Activated naive CD4-positive, alpha-beta T cell treated with anti-CD3 and anti-CD28 coated beads, Interleukin-2, amount 50 U/mL, for 24 hours (primary cell): ENCODE results near the gene NFXL1.

Source experiments
- H3K27ac Mint-ChIP-seq: one replicate; pipeline ENCODE4 v1.8.0; 2021; ENCODE audit warnings: mild to moderate bottlenecking, mixed read lengths
- H3K27me3 Mint-ChIP-seq: one replicate; pipeline ENCODE4 v1.8.0; 2021; ENCODE audit warnings: mixed read lengths
- H3K36me3 Mint-ChIP-seq: one replicate; pipeline ENCODE4 v1.8.0; 2021; ENCODE audit warnings: mixed read lengths
- H3K4me1 Mint-ChIP-seq: one replicate; pipeline ENCODE4 v1.8.0; 2021; ENCODE audit warnings: mixed read lengths
- H3K4me3 Mint-ChIP-seq: one replicate; pipeline ENCODE4 v1.8.0; 2021; ENCODE audit warnings: mild to moderate bottlenecking, mixed read lengths
- H3K9me3 Mint-ChIP-seq: one replicate; pipeline ENCODE4 v1.8.0; 2021; ENCODE audit warnings: mixed read lengths

NFXL1 gene

DNA sequence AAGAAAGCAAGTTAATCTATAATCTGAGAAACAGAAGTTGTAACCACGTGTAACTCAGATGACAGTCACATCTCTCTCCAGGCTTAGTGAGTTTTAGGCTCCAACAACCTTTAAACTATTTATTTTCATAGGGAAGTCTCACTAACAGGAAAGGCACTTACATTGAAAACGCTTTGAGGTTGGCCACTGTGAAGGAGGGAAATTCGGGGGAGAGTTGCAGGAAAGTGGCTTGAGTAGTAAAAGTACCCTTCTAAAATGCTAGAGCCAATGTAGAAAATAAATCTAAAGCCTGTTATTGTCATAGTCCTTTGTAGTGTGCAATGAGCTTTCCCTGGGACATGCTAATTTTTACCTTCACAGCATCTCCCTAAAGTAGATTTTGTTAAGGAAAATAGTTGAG, 995 bp upstream of the NFXL1 start:
- Mint-ChIP-seq H3K9me3 (no peaks in the 10 kb centered on the region), H3K4me1 (peaks cover 29% of the 10 kb centered on the region)

DNA sequence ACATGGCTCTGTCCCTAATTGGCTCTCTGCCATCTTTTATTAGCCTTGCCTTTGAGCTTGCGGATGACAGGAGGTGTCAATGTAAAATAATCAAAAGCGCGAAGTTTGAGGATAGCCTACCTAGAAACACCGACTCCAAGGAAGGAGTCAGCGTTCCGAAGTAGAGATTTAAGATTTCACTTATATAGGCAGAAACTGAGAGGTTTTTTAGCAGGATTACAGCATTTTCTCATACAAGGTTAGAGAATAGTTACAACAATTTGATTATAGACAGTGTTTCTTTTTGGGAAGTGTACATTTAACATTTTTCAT, 499 bp upstream of the NFXL1 start:
- H3K36me3 Mint-ChIP-seq, result peaks cover 7% of the 10 kb centered on the region

More for the DNA sequence above, 995 bp upstream of the NFXL1 start:
- no peak overlapping the region for H3K27ac Mint-ChIP-seq
- H3K36me3 Mint-ChIP-seq, result peaks cover 7% of the 10 kb centered on the region
- no peaks in the 10 kb centered on the region for H3K27me3 Mint-ChIP-seq
- peak overlapping the region; percentile 96 for H3K4me3 Mint-ChIP-seq

DNA sequence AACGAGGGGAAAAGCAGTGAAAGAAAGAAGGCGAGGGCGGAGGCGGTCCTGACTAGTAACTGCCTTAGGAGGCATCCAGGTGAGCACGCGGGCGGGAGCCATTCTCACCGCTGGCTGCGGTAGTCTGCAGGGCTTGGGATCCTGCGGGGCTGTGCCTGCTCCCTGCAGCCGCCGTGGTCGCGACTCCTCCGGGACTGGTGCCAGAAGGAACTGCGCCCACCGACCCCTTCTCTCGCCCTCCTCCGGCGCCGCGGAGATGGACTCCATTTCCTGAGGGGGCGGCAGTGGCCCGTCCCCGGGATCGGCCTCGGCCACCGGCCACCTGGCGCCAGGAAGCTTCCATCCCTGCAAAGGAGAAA, 543 bp downstream of the NFXL1 start:
- peaks cover 7% of the 10 kb centered on the region for H3K36me3 Mint-ChIP-seq
- H3K4me1 Mint-ChIP-seq, result peaks cover 33% of the 10 kb centered on the region
- H3K9me3 Mint-ChIP-seq, result no peaks in the 10 kb centered on the region
- no peaks in the 10 kb centered on the region for H3K27me3 Mint-ChIP-seq
- peak overlapping the region; percentile 96 for H3K4me3 Mint-ChIP-seq
- H3K27ac Mint-ChIP-seq, result peak overlapping the region; percentile 95

More for the DNA sequence above, 499 bp upstream of the NFXL1 start:
- H3K4me3 Mint-ChIP-seq, result peak overlapping the region; percentile 96
- H3K4me1 Mint-ChIP-seq, result peaks cover 29% of the 10 kb centered on the region
- no peaks in the 10 kb centered on the region for H3K27me3 Mint-ChIP-seq
- H3K9me3 Mint-ChIP-seq, result no peaks in the 10 kb centered on the region
- peak overlapping the region; percentile 79 for H3K27ac Mint-ChIP-seq

DNA sequence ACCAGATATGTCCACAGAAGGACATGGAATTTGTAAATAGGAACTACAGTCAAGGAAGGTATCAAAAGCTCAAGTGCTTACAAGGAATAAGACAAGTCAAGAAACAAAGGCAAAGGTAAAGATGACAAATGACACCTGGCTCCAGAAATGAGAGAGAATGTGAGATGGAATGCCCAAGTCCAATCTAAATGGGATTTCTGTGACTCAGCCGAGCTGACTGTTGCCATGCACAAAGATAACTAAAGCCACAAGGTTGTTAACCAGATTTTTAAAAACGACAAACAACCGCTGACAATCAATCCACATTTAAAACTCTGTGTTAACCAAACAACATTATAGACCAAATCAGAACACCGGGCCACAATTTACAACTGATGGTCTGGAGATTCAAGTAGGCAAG, 1.1 kb downstream of the NFXL1 start:
- Mint-ChIP-seq H3K36me3 (peaks cover 9% of the 10 kb centered on the region), H3K4me3 (peak overlapping the region; percentile 96), H3K27me3 (no peaks in the 10 kb centered on the region), H3K9me3 (no peaks in the 10 kb centered on the region), H3K27ac (peak overlapping the region; percentile 95), H3K4me1 (peaks cover 35% of the 10 kb centered on the region)

DNA sequence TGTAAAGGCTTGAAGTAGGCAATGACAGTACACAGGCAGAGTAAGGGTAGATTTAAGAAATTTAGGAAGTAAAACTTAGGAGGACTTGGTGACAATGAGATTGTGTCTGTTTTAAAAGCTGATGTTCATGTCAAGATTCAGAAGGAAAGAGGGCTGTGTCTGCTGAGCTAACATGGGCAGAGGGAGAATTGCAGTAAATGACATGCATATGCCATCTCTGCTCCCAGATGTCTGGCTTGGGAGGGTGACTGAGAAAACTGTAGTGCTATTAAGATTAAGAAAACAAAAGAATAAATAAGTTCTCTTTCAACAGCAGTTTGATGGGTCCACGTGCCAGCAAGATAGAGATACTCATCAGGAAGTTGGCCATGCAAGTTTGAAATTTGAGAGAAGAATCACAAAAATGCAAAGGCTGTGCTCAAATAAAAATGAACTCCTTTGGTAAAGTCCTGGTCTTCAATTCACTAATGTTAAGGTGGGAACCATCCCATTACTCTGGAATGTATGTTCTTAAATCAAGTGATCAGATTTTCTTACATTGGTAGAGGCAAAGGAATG, 7.2 kb downstream of the NFXL1 start:
- peaks cover 19% of the 10 kb centered on the region for H3K36me3 Mint-ChIP-seq

DNA sequence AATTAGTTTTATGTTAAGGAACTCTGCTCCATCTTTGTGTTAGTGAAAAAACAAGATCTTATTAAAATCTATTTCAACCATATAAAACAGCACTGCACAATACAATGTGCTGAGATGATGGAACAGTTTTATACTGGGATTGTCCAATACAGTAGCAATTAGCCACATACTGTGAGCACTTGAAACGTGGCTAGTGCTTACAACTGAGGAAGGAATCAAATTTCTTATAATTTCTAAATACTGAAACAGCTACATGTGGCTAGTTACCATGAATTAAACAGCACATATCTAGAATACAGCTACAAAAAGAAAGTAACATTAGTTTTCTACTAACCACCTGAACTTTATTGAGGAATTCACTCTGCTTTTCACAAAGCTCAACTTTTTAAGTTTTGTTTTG, 14.7 kb downstream of the NFXL1 start:
- H3K27me3 Mint-ChIP-seq, result no peaks in the 10 kb centered on the region
- H3K4me1 Mint-ChIP-seq, result no peaks in the 10 kb centered on the region
- no peak overlapping the region for H3K27ac Mint-ChIP-seq
- H3K36me3 Mint-ChIP-seq, result peaks cover 22% of the 10 kb centered on the region
- no peak overlapping the region for H3K4me3 Mint-ChIP-seq
- H3K9me3 Mint-ChIP-seq, result no peaks in the 10 kb centered on the region

More for the DNA sequence above, 7.2 kb downstream of the NFXL1 start:
- Mint-ChIP-seq H3K4me1 (peaks cover 25% of the 10 kb centered on the region), H3K27ac (no peak overlapping the region), H3K9me3 (no peaks in the 10 kb centered on the region), H3K4me3 (no peak overlapping the region), H3K27me3 (no peaks in the 10 kb centered on the region)

DNA sequence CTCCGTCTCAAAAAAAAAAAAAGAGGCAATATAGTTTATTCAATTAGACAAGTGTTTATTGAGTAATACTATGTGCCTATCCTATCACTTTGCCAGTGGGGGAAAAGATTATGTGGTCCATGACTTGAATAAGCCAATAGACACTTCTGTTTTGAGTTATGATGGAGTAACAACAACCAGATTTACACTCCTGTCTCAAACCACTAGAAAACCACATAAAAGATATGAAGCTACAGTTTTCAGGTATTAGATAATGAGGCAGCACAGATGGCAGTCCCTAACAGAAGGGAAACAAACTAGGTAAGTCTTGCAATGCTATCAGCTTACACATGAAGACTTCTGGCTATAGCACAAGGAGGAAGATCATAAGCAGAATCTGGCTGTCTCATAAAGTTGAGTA, 22.5 kb downstream of the NFXL1 start:
- Mint-ChIP-seq H3K4me3 (peak overlapping the region; percentile 51), H3K27ac (peak overlapping the region; percentile 53), H3K36me3 (peaks cover 35% of the 10 kb centered on the region), H3K9me3 (no peaks in the 10 kb centered on the region), H3K27me3 (no peaks in the 10 kb centered on the region), H3K4me1 (peaks cover 6% of the 10 kb centered on the region)

DNA sequence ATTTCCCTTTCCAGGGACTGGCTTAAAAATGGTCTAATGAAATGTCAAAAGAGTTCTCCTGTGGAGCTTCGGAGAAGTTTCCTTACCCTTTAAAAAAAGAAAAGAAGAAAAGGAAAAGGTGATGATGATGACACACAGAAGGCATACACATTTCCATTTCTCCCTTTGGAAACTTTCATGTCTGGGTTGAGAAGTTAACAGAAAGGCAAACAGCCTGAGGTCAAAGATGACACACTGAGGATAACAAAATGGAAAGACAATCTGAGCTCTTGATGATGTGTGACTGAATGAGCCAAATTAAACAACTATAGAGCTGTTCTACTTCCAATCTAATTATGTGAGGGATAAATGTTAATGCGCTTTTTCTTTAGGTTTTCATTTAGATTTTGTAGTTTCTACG, 32.2 kb downstream of the NFXL1 start:
- H3K4me1 Mint-ChIP-seq, result peaks cover 4% of the 10 kb centered on the region
- H3K27me3 Mint-ChIP-seq, result no peaks in the 10 kb centered on the region
- H3K27ac Mint-ChIP-seq, result no peak overlapping the region
- no peaks in the 10 kb centered on the region for H3K9me3 Mint-ChIP-seq
- no peak overlapping the region for H3K4me3 Mint-ChIP-seq
- H3K36me3 Mint-ChIP-seq, result peaks cover 25% of the 10 kb centered on the region

DNA sequence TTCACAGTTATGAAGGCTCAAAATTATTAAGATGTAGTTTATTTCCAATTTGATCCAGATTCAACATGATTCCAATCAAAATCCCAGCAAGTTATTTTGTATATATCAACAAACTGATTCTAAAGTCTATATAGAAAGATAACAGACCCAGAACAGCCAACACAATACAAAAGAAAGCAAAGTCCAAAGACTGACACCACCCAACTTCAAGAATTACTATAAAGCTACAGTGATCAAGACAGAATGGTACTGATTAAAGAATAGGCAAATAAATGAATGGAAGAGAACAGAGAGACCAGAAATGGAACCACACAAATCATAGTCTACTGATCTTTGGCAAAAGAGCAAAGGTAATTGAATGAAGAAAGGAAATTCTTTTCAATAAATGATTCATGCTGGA, 34.9 kb downstream of the NFXL1 start:
- Mint-ChIP-seq H3K9me3 (no peaks in the 10 kb centered on the region), H3K36me3 (peaks cover 37% of the 10 kb centered on the region), H3K4me1 (peaks cover 6% of the 10 kb centered on the region), H3K27ac (no peak overlapping the region), H3K27me3 (no peaks in the 10 kb centered on the region), H3K4me3 (no peak overlapping the region)

DNA sequence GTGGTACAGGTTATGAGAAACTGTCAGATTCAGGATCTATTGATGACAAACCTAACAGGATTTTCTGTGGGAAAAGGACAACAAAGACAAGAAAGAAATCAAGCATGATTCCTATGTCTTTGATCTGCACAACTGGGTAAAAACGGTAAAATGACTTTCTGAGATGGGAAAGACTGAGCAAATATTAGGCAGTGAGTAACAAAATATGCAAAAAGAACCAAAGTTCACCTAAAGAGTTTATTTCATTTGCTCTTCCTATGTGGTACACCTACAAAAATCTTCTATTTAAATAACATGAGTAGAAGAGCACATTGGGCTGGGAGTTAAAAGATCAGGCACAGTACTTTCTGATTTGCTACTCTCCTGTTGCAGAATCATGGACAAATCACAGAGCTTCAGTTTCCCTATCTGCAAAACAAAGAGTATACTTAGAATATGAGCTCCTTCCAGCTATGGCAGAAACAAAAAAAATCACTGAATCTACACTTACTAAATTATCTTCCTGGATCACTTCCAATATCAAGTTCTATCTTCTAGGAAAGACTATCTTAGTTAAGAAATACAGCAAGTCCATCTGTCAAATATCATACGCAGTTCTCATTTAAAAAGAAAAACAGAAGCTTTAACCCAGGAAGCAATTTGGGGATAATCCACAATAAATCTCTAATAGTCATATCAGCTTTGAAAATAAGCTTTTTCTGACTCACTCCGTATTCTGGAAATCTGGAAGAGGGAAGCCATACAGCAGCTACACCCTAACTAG, 37.4 kb downstream of the NFXL1 start:
- no peaks in the 10 kb centered on the region for H3K27me3 Mint-ChIP-seq
- H3K4me3 Mint-ChIP-seq, result no peak overlapping the region
- peaks cover 41% of the 10 kb centered on the region for H3K36me3 Mint-ChIP-seq
- H3K4me1 Mint-ChIP-seq, result peaks cover 12% of the 10 kb centered on the region
- H3K27ac Mint-ChIP-seq, result no peak overlapping the region
- no peaks in the 10 kb centered on the region for H3K9me3 Mint-ChIP-seq

DNA sequence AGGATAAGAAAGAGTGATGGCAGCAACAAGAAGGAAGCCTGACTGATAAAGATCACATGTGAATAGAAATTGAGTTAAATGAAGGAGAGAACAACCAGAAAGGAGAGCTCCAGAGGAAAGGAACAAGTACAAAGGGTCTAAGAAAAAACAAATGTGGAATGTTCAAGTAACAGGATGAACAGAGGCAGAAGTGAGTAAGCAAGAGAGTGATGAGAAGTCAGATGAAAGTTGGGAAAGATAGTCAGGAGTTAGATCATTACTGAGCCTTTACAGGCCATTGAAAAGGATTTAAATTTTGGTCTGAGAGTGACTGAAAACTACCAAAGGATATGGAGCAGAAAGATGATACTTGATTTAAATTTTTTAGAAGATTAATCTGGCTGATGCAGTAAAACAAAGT, 38.1 kb downstream of the NFXL1 start:
- Mint-ChIP-seq H3K4me3 (no peak overlapping the region), H3K27me3 (no peaks in the 10 kb centered on the region), H3K27ac (no peak overlapping the region), H3K4me1 (peaks cover 12% of the 10 kb centered on the region), H3K9me3 (no peaks in the 10 kb centered on the region), H3K36me3 (peaks cover 41% of the 10 kb centered on the region)

DNA sequence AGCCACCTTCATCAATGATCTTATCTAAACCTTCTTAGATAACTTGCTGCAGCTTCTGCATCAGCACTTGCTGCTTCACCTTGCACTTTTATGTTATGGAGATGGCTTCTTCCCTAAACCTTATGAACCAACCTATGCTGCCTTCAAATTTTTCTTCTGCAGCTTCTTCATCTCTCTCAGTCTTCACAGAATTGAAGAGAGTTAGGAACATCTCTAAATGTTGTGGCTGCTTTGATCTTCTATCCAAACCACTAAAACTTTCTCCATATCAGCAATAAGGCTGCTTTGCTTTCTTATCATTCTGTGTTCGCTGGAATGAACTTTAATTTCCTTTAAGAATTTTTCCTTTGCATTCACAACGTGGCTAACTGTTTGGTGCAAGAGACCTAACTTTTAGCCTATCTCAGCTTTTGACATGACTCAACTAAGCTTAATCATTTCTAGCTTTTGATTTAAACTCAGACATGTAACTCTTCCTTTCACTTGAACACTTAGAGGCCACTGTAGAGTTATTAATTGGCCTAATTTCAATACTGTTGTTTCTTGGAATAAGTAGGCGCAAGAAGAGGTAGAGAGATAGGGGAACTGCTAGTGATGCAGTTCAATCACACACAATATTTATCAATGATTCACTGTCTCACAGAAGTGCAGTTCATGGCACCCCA, 40.4 kb downstream of the NFXL1 start:
- H3K9me3 Mint-ChIP-seq, result no peaks in the 10 kb centered on the region
- peaks cover 50% of the 10 kb centered on the region for H3K36me3 Mint-ChIP-seq
- H3K27me3 Mint-ChIP-seq, result no peaks in the 10 kb centered on the region
- peak overlapping the region; percentile 70 for H3K27ac Mint-ChIP-seq
- H3K4me1 Mint-ChIP-seq, result peaks cover 15% of the 10 kb centered on the region
- H3K4me3 Mint-ChIP-seq, result no peak overlapping the region

DNA sequence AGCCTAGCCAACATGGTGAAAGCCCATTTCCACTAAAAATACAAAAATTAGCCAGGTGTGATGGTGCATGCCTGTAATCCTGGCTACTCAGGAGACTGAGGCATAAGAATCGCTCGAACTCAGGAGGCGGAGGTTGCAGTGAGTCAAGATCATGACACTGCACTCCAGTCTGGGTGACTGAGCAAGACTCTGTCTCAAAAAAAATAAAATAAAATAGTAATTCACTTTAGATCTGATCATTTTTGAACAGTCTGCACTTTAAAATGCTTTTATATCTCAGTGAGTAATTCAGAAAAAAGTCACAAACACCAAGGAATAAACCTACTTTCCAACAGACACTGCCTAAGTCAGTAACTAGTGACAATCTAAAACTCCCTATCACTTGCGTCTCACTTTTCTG, 50.9 kb downstream of the NFXL1 start:
- Mint-ChIP-seq H3K36me3 (peaks cover 24% of the 10 kb centered on the region), H3K27ac (no peak overlapping the region), H3K27me3 (no peaks in the 10 kb centered on the region), H3K4me1 (no peaks in the 10 kb centered on the region), H3K4me3 (no peak overlapping the region), H3K9me3 (no peaks in the 10 kb centered on the region)

DNA sequence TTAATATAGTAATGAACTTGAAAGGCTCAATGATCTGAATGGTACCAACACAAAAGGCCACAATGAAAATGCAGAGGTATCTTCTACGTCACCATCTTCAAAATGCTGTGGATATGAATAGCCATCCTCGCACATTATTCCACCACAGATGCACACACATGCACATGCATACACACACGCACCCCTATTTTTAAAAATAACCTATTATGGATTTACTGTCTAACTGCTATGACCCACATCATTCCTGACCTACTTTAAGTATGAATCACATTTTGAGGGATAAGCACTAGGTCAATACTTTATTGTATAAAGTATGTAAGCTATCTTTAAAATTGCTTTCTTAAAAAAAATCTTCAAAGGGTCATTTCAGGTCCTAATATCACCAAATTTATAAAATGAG, 52.1 kb downstream of the NFXL1 start:
- Mint-ChIP-seq H3K4me1 (no peaks in the 10 kb centered on the region), H3K4me3 (no peak overlapping the region), H3K27me3 (no peaks in the 10 kb centered on the region), H3K27ac (no peak overlapping the region), H3K9me3 (no peaks in the 10 kb centered on the region), H3K36me3 (peaks cover 17% of the 10 kb centered on the region)

DNA sequence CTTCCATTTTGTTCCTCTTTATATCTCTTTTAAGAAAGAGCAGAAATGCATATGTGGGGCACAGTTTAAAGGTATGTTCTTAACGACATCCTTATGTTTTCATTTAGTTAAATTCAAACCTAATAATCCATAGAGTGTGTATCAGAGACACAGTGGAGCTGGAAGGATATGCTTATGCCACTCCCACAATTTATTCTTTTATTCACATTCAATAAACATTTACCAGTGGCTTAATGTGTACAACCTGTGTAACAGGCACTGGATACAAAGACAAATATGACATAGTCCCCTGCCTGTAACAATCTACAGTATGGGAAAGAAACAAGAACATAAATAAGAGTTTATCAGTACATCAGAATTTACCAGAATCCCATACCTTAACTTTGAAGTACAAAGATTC, 54.1 kb downstream of the NFXL1 start:
- peaks cover 13% of the 10 kb centered on the region for H3K36me3 Mint-ChIP-seq

DNA sequence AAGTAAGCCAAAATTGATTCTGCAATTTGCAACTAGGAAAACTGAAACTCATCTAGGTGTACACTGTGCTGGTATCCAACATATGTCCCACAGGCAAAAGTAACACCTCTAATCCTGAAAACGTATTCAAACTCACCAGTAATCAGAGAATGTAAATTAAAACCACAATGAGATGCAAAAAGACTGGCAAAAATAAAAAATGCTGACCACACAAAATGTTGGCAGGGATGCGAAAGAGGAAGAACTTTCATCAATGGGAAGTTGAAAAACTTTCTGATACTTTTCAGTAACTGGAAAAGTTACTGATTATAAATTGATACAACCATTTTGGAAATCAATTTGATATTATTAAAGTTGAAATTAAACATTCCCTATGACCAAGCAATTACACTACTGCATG, 56.4 kb downstream of the NFXL1 start:
- Mint-ChIP-seq H3K27ac (no peak overlapping the region), H3K36me3 (peaks cover 19% of the 10 kb centered on the region), H3K9me3 (no peaks in the 10 kb centered on the region), H3K27me3 (no peaks in the 10 kb centered on the region), H3K4me3 (no peak overlapping the region), H3K4me1 (no peaks in the 10 kb centered on the region)

More for the DNA sequence above, 54.1 kb downstream of the NFXL1 start:
- Mint-ChIP-seq H3K27me3 (no peaks in the 10 kb centered on the region), H3K4me3 (no peak overlapping the region), H3K4me1 (no peaks in the 10 kb centered on the region), H3K9me3 (no peaks in the 10 kb centered on the region), H3K27ac (no peak overlapping the region)
